ENCODE measurements around the gene SLCO3A1.
"Not testable (repeated sequence)": the region's sequence is repeated elsewhere in the genome, so short reads cannot be mapped to it uniquely, and the experiment has no call there.

SLCO3A1 gene

DNA sequence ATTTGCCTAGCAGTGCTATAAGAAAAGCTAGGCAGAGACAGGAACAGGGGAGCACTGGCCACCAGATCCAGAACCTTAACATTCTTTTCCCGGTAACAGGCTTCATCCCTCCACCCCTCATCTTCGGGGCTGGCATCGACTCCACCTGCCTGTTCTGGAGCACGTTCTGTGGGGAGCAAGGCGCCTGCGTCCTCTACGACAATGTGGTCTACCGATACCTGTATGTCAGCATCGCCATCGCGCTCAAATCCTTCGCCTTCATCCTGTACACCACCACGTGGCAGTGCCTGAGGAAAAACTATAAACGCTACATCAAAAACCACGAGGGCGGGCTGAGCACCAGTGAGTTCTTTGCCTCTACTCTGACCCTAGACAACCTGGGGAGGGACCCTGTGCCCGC is 309.1 kb downstream of the SLCO3A1 start:
- DNase-seq (ENCODE audit: low read depth) = no peak

DNA sequence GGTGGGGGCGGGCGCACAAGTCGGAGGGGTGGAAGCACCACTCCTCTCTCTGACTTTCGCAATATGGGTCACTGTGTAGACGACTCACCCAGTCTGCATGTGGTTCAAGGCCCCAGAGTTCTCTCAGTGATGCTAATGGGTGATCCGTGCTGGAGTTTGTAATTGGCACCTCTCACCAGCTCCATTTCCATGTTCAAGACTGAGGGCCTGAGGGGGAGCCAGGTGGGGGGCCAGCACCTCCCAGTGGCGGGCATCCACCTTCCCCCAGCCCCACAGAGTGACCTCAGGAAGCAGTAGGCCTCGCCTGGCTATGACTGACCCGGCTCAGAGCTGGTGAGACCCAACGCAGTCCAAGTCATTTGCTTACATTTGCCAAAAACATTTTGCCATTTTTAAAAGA is 310.1 kb downstream of the SLCO3A1 start:
- DNase-seq (ENCODE audit: low read depth) = no peak

DNA sequence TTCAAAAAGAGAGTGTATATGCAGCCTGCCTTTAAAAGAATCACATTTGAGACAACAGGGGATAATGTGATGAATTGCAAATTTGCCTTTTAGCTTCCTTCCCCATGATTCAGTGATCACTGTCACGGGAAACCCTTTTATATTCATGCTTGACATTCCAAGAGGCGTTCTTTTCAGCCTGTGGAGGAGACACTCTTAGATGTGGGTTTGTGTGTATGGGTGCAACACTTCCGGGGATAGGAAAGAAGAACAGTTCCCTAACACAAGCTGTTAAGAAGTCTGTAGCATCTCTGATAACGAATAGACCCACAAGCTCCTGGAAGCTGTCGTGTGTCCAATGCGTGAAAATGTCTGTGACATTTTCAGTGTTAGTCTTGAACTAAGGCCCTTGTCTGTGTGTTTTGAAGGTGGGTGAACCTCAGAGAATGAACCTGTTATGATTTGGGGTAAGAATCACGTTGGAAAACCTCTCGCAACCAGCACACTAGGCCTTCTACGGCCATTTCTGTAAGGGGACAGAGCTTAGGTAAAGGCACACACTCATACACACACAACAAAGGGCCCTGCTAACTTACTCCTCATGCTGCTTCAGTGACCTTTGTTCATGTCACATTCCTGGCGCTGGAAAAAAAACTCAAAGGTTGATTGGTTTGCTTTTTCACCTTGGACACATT is 311.0 kb downstream of the SLCO3A1 start:
- DNase-seq (ENCODE audit: low read depth) = no peak

GRCh38 chr15:92165001-92165346 is 311.5 kb downstream of the SLCO3A1 start:
- no peak for DNase-seq (ENCODE audit: low read depth)

GRCh38 chr15:92166029-92166428 is 312.5 kb downstream of the SLCO3A1 start:
- DNase-seq (ENCODE audit: low read depth) = no peak

GRCh38 chr15:92166751-92167405 is 313.4 kb downstream of the SLCO3A1 start:
- no peak for DNase-seq (ENCODE audit: low read depth)

DNA sequence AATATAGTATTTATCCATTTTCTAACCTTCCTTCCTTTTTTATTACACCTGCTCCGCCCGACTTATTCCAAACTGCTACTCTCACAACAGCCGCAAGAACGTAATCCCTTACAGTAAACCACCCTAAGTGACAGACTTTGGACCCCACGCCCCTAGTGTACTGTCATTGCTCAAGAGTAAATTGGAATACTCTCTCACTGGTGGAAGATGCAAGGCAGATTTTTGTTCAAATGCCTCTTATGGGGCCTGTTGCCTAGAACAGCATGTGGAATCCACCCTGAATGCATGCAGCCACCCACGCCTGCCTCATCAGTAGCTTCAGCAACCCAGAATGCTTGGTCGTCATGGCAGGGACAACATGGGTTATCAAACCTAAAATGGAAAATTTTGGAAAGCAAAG is 313.9 kb downstream of the SLCO3A1 start:
- DNase-seq (ENCODE audit: low read depth) = no peak

- no peak for DNase-seq (ENCODE audit: low read depth)
Measured at GRCh38 chr15:92168066-92168683, 314.7 kb downstream of the SLCO3A1 start.

DNA sequence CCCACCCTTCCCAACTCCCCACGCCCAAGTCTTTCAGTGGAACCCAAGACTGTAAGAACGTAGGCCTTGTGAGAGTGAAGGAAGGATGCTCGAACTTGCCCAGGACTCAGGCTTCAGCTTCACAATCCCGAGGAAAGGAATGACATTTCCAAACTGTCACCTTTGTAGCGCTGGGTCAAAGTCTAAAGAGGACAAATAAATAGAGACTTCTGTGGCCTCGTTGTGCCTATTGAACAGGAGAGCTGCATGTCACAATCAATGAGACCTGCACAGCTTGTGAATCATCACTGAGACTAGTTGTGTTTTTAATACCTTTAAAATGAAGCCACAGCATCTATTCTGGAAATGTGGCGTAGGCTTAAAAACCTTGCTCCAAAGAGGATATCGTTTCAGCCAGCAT is 317.4 kb downstream of the SLCO3A1 start:
- no peak for DNase-seq (ENCODE audit: low read depth)

DNA sequence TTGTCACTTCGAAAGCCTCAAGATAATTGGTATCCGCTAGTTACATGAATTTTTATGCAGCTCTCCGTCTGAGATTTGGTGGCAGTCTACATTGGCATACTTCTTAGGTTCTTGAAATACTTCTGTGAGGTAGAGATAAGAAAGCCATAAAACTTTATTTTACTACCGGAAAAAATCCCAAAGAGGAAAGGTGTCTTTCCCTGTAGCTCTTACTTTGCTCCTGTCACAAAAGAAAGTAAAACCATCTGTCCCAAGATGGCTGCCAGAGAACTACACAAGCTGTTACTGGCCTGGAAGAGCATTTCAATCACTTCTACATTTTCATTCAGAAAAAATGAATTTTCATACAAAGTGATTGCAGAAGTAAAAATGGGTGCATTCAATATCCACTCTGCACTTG is 325.4 kb downstream of the SLCO3A1 start:
- no peak for DNase-seq (ENCODE audit: low read depth)

DNA sequence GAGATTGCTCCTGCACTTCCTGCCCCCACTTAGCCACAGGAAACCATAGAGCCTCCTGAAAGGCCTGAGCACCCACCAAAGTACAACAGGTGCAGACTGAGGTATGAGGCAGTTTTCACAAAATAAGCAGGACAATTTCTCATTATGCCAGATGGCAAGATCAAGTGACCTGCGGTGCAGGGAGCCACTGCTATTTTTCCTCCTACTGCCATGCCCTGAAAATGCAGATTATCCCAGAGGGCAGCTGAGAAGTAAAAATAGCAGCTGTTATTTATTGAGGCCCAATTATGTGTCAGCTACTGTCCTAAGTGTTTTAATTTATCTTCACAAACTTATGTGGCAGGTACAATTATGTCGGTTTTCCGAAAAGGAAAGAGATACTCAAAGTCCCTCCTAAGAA is 330.6 kb downstream of the SLCO3A1 start:
- no peak for DNase-seq (ENCODE audit: low read depth)

- DNase-seq (ENCODE audit: low read depth) = no peak
Measured at GRCh38 chr15:92184679-92185230, 331.2 kb downstream of the SLCO3A1 start.

DNA sequence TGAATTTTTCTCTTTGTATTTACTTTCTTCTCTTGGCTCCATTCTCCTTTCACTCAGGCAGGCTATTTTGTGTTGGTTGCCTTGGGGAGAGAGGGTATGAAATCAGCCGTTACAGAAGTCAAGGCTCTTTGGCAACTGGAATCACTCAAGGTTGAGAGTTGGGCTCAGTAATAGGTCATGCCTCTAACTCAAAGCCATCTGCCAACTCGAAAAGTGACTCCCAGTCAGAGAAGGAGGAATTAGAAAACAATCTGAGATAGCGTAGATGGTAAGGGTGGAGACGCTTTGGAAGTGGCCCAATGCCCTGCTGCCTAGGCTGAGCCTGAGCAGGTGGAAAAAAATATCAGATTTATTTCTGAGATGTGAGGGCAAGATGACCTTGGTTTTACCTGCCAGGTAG is 334.5 kb downstream of the SLCO3A1 start:
- DNase-seq (ENCODE audit: low read depth) = no peak

GRCh38 chr15:92189166-92189565 is 335.7 kb downstream of the SLCO3A1 start:
- no peak for DNase-seq (ENCODE audit: low read depth)

GRCh38 chr15:92195241-92195640 is 341.7 kb downstream of the SLCO3A1 start:
- DNase-seq (ENCODE audit: low read depth) = no peak

- DNase-seq (ENCODE audit: low read depth) = no peak
Measured at GRCh38 chr15:92196342-92196741, 342.8 kb downstream of the SLCO3A1 start.

- no peak for DNase-seq (ENCODE audit: low read depth)
Measured at GRCh38 chr15:92197746-92198145, 344.2 kb downstream of the SLCO3A1 start.

GRCh38 chr15:92200891-92201290 is 347.4 kb downstream of the SLCO3A1 start:
- no peak for DNase-seq (ENCODE audit: low read depth)

- no peak for DNase-seq (ENCODE audit: low read depth)
Measured at GRCh38 chr15:92205255-92205739, 351.8 kb downstream of the SLCO3A1 start.

GRCh38 chr15:92207601-92208000 is 354.1 kb downstream of the SLCO3A1 start:
- DNase-seq (ENCODE audit: low read depth) = not testable (repeated sequence)
